ENCODE measurements around the gene PARD3B. TPM values are rescaled to one million over a fixed set of nuclear protein-coding genes. Genes with fewer than 3 reads are reported as not detected.

PARD3B gene
- total RNA-seq, 2 experiments from 2014 or later = 0.49 to 1.1 TPM

DNA sequence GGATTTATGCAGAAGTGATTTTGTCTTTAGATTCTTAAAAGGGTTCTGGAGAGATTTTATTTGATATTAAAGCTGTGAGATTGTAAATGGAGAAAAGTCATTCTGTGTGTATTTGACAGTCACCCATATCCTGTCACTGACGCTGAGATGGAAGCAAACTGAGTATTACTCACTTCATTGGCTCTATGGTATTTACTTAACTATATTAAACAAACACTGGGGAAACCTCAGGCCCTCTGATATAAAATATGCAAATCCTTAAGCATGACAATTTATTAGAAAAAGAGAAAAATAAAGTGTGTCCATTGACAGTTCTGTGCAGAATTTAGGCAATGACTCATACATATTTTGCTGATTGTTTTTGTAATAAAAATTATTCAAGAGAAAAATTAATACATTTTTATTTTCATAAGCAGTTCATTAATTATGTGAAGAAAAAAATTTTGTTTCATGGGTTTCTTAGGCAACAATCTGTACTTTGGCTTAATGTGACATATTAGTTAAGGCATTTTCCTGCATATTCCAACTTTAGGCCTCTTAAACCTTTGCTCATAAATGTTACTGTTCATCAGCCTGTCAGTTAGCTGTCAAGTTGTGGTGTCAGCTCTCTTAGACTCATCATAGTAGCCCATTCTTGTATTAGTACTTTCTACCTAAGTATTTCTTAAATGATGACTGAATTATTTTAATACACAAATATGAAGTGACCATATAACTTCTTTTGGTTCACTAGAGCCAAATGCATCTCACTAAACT, 99.9 kb downstream of the PARD3B start:
- Mint-ChIP-seq H3K4me1 (no peaks in the 10 kb centered on the region), H3K9me3 (no peaks in the 10 kb centered on the region), H3K27ac (no peak overlapping the region), H3K4me3 (no peak overlapping the region), H3K27me3 (no peaks in the 10 kb centered on the region), H3K36me3 (no peaks in the 10 kb centered on the region)
- no peak for DNase-seq

DNA sequence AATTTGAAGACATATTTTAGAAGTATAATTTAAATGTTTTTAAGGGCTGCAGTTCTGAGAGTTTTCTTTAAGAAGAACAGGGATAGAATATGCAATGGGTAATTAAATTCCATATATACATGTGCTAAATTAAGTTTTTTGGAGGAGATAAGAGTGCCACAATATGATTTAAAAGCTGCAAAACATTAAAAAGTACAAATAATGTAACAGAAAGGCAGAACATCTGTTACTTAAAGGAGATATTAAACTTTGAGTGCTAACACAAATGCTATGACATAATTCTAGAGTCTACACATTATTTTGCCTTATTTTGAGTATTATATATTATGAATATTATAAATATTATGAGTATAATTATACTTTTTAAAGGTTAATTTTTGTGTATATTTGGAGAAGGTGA, 102.4 kb downstream of the PARD3B start:
- Mint-ChIP-seq H3K36me3 (no peaks in the 10 kb centered on the region), H3K4me3 (no peak overlapping the region), H3K27ac (no peak overlapping the region), H3K27me3 (no peaks in the 10 kb centered on the region), H3K9me3 (peaks cover 2% of the 10 kb centered on the region), H3K4me1 (no peaks in the 10 kb centered on the region)
- no peak for DNase-seq

DNA sequence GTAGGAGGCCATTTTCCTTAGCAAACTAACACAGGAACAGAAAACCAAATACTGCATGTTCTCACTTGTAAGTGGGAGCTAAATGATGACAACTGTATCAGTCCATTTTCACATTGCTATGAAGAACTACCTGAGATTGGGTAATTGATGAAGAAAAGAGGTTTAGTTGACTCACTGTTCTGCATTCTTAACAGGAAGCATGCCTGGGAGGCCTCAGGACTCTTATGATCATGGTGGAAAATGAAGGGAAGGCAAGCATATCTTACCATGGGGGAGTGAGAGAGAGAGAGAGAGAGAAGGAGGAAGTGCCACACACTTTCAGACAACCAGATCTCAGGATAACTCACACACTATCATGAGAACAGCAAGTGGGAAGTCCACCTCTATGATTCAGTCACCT, 105.3 kb downstream of the PARD3B start:
- Mint-ChIP-seq H3K27me3 (no peaks in the 10 kb centered on the region), H3K4me3 (no peak overlapping the region), H3K27ac (no peak overlapping the region), H3K4me1 (no peaks in the 10 kb centered on the region), H3K9me3 (peaks cover 2% of the 10 kb centered on the region), H3K36me3 (no peaks in the 10 kb centered on the region)
- DNase-seq = no peak

DNA sequence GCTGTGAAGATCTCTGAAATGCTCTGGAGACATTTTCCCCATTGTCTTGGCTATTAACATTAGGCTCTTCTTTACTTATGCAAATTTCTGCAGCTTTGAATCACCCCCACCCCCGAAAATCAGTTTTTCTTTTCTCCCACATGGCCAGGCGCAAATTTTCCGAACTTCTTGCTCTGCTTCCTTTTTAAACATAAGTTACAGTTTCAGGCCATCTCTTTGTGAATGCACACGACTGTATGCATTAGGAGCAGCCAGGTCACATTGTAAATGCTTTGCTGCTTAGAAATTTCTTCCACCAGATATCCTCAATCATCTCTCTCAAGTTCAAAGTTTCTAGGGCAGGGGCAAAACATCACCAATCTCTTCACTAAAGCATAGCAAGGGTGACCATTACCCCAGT, 106.8 kb downstream of the PARD3B start:
- H3K27me3 Mint-ChIP-seq = no peaks in the 10 kb centered on the region
- peaks cover 2% of the 10 kb centered on the region for H3K9me3 Mint-ChIP-seq
- no peaks in the 10 kb centered on the region for H3K4me1 Mint-ChIP-seq

DNA sequence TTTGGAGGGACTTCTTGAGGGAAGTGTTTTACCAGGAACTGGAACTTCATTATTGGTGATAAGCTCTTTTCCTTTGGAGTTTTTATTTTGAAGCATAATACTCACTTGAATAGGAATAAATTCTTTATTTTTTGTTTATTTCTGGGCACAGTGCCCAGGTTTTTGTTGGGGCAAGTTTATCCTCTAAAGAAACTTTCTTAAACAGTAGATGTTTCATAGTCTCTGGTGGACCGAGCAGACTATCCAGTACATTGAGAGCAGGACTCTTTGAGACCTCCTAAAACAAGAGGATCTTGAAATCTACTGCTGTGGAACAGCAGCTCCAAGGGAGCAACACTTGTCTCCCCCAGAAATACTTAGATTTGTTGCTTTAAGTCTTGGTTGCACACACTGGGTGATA, 109.4 kb downstream of the PARD3B start:
- peaks cover 2% of the 10 kb centered on the region for H3K9me3 Mint-ChIP-seq
- H3K36me3 Mint-ChIP-seq = no peaks in the 10 kb centered on the region
- DNase-seq = no peak
- no peaks in the 10 kb centered on the region for H3K4me1 Mint-ChIP-seq
- no peaks in the 10 kb centered on the region for H3K27me3 Mint-ChIP-seq
- no peak overlapping the region for H3K4me3 Mint-ChIP-seq
- no peak overlapping the region for H3K27ac Mint-ChIP-seq

More for the DNA sequence above, 106.8 kb downstream of the PARD3B start:
- Mint-ChIP-seq H3K27ac (no peak overlapping the region), H3K36me3 (no peaks in the 10 kb centered on the region), H3K4me3 (no peak overlapping the region)
- no peak for DNase-seq

DNA sequence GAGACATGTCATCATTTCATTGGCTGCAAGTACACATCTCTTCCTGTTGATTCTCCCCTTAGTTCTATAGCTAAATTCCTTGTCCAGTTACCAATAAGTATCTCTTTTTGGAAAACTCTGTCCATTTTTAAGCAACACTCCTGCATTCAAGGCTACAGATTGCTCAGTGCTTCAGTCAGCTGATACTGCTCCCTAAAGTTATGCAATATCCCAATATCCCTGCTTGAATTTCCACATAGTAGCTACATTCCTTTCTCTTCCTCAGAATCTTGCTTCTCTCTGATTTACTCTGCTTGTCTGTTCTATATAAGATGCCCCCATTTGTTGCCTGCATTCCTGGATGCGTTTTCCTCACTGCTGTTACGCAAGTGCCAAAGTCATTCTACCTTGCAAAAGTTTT, 109.8 kb downstream of the PARD3B start:
- H3K27me3 Mint-ChIP-seq = no peaks in the 10 kb centered on the region
- no peak for DNase-seq
- no peak overlapping the region for H3K27ac Mint-ChIP-seq
- H3K4me1 Mint-ChIP-seq = no peaks in the 10 kb centered on the region
- H3K36me3 Mint-ChIP-seq = no peaks in the 10 kb centered on the region
- no peak overlapping the region for H3K4me3 Mint-ChIP-seq
- peaks cover 2% of the 10 kb centered on the region for H3K9me3 Mint-ChIP-seq

DNA sequence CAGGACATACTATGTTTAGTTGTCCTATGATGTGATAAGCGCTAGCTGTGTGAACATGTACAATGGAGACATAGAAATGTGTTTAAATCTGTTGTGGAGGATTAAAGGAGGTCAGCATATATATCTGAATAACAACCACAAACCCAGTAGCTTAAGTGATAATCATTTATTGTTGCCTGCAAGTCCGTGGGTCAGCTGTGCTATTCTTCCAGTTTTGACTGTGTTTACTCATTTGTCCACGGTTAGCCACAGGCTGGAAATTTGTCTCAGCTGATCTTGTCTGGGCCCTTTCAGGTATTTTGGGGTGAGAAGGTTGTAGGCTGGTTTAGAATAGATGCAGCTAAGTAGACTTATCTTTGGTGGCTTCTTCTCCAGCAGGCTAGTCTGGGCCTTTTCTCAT, 110.4 kb downstream of the PARD3B start:
- no peak for DNase-seq
- Mint-ChIP-seq H3K27ac (no peak overlapping the region), H3K27me3 (no peaks in the 10 kb centered on the region), H3K36me3 (no peaks in the 10 kb centered on the region), H3K4me3 (no peak overlapping the region), H3K4me1 (no peaks in the 10 kb centered on the region), H3K9me3 (peaks cover 2% of the 10 kb centered on the region)

DNA sequence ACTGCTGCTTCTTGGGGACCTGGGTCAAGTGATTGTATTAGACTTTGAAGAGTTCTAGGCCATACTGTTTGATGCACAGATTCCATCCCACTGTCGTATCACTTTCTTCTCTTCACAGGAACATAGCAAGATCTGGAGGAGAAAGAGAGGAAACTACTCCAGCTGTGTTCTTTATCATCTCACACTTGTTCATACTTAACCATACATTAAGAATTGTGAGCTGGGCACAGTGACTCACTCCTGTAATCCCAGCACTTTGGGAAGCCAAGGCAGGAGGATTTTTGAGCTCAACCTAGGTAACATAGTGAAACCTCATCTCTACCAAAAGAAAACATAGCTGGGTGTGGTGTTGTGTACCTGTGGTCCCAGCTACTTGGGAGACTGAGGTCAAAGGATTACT, 111.7 kb downstream of the PARD3B start:
- Mint-ChIP-seq H3K27ac (no peak overlapping the region), H3K4me3 (no peak overlapping the region), H3K36me3 (no peaks in the 10 kb centered on the region), H3K9me3 (no peaks in the 10 kb centered on the region), H3K4me1 (no peaks in the 10 kb centered on the region), H3K27me3 (no peaks in the 10 kb centered on the region)
- no peak for DNase-seq

DNA sequence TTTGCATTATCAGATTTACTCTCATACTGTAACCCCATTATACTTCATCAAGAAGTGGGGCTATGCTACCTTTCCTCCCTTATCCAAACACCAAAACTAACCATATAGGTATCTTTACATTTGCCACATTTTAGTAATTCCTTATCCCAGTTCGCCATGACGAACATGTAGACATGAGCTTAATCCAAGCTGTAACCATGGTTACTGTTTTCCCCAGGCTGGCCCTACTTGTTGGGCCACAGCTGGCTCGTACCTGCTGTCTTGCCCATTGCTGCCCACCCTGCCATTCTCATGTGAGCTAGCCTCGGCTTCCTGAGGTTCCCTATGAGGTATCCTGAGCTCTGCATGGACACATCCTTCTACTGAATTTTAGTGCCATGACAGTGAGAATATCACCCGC, 117.7 kb downstream of the PARD3B start:
- Mint-ChIP-seq H3K4me1 (no peaks in the 10 kb centered on the region), H3K27me3 (no peaks in the 10 kb centered on the region), H3K4me3 (no peak overlapping the region), H3K27ac (no peak overlapping the region), H3K36me3 (no peaks in the 10 kb centered on the region), H3K9me3 (no peaks in the 10 kb centered on the region)
- DNase-seq = no peak

DNA sequence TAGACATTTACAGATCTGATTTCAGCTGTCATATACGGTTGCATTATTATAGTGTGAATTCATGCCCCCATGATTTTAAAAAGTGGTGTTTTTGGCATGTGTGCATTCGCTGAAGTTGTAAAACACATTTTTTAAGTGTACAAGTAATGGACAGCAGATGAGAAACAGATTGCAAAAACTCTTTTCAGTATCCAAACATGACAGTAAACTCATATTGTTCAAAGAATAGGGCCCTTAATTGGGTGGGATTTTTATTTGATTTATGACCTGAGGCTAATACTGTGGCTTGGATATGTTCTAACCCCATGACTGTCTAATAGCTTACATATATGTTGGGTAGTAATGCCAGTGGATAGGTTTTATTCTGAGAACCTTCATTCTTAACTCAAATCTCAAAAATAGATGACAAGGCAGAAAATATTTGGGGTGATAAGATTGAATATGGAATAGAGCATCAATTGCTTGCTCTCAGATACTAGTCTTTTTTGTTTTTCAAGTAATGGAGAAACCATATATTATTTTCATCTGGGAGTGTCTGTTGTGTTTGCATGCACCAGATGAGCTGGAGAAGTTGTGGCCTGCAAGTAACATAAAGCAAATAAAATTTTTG, 118.6 kb downstream of the PARD3B start:
- no peak overlapping the region for H3K27ac Mint-ChIP-seq
- H3K4me3 Mint-ChIP-seq = no peak overlapping the region
- no peaks in the 10 kb centered on the region for H3K9me3 Mint-ChIP-seq
- H3K4me1 Mint-ChIP-seq = no peaks in the 10 kb centered on the region
- H3K27me3 Mint-ChIP-seq = no peaks in the 10 kb centered on the region
- no peaks in the 10 kb centered on the region for H3K36me3 Mint-ChIP-seq
- no peak for DNase-seq

DNA sequence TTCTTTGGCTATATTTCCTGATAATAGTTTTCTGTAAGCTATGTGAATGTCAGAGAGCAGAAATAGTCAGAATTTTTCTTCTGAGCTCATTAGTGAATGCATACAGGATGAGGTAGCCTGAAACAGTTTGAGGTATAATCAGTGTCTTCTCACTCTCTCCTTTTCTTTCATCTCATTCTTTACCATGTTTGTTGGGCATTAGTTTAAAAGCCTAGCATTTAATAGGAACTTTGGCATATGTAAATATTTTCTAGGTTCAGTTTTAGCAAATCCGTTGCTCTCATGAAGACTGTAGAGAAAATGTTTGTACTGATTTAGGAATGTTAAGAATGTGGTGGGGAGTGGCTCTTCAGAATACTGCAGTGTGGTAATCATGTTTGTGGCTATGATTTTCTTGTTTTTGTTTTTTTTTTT, 119.4 kb downstream of the PARD3B start:
- H3K9me3 Mint-ChIP-seq = no peaks in the 10 kb centered on the region

DNA sequence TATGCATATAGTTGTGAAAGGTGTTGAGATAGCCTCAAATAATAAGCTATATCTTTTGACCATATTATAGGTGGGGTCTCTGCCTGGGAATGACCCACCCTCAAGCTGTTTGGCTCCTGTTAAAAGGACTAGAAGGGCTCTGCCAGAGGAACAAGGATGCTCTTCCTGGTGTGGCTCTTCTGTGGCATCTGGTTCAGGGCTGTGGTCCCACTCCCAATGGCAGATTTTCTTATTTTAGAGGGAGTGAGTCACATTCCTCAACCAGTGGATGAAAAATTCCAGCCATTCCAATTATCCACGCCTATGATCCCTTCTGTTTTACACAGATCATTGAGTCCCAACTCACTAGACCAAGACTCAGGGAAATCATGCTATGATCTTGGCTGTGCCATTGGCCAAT, 119.9 kb downstream of the PARD3B start:
- H3K27ac Mint-ChIP-seq = no peak overlapping the region
- DNase-seq = no peak
- no peak overlapping the region for H3K4me3 Mint-ChIP-seq
- H3K27me3 Mint-ChIP-seq = no peaks in the 10 kb centered on the region
- no peaks in the 10 kb centered on the region for H3K9me3 Mint-ChIP-seq
- no peaks in the 10 kb centered on the region for H3K4me1 Mint-ChIP-seq
- H3K36me3 Mint-ChIP-seq = no peaks in the 10 kb centered on the region

More for the DNA sequence above, 119.4 kb downstream of the PARD3B start:
- no peaks in the 10 kb centered on the region for H3K36me3 Mint-ChIP-seq
- H3K27ac Mint-ChIP-seq = no peak overlapping the region
- DNase-seq = no peak
- H3K27me3 Mint-ChIP-seq = no peaks in the 10 kb centered on the region
- H3K4me3 Mint-ChIP-seq = no peak overlapping the region
- no peaks in the 10 kb centered on the region for H3K4me1 Mint-ChIP-seq

DNA sequence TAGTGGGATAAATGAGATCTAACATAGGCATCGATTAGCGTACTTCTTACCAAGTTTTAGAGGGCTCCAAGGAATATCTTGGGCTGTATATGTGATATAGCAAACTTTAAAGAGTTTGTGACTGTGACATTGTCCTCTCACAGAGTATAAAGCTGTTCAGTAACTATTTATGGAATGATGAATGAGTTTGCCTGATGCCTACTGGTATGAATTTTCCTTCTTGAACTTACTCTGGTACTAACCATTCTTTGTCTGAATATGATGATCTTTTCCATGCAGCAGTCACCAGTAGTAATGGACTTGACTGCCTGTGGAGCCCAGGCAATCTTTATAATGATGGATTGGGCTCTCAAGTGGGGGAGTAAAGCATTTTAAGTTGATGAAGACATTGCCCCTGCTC, 120.5 kb downstream of the PARD3B start:
- Mint-ChIP-seq H3K4me3 (no peak overlapping the region), H3K9me3 (no peaks in the 10 kb centered on the region), H3K27me3 (no peaks in the 10 kb centered on the region), H3K27ac (no peak overlapping the region), H3K4me1 (no peaks in the 10 kb centered on the region), H3K36me3 (no peaks in the 10 kb centered on the region)
- no peak for DNase-seq

DNA sequence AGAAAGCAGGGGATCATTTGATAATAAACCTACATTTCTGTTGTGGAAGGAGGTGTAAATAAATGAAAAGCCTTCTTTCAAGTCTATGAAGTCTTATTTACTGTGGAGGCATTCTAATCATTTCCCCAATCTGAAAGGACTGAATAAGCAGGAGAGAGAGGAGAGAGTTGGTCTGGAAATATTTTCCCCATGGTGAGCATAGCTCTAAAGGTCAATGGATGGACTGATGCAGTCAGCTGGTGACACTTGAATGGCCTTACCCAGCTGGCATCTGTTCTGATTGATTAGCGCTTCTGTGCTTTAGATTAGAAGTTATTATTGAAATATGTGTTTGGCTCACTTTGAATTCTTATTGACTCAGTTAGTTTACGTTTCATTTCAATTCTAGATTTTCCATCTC, 122.7 kb downstream of the PARD3B start:
- H3K4me1 Mint-ChIP-seq = no peaks in the 10 kb centered on the region
- H3K4me3 Mint-ChIP-seq = no peak overlapping the region
- no peak for DNase-seq
- no peaks in the 10 kb centered on the region for H3K27me3 Mint-ChIP-seq
- no peak overlapping the region for H3K27ac Mint-ChIP-seq
- H3K9me3 Mint-ChIP-seq = no peaks in the 10 kb centered on the region
- no peaks in the 10 kb centered on the region for H3K36me3 Mint-ChIP-seq

DNA sequence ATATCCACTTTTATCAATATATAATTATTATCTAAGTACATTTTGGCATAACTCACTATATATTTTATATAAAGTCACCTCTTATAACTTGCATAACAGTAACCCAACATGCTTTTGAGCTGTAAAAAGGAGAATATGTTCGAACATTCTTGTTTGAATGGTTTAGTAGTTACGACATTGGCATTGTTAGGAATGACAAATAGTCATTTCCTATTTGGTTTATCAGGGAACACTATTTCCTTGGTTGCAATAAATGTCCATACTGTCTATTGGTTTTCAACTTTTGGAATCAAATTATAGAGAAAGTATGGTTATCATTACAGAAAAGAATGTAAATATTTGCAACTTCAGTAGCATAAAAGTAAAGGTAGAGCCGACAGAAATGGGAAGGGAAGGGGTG, 124.1 kb downstream of the PARD3B start:
- Mint-ChIP-seq H3K9me3 (no peaks in the 10 kb centered on the region), H3K36me3 (no peaks in the 10 kb centered on the region), H3K4me3 (no peak overlapping the region), H3K4me1 (no peaks in the 10 kb centered on the region), H3K27me3 (no peaks in the 10 kb centered on the region), H3K27ac (no peak overlapping the region)
- DNase-seq = no peak

DNA sequence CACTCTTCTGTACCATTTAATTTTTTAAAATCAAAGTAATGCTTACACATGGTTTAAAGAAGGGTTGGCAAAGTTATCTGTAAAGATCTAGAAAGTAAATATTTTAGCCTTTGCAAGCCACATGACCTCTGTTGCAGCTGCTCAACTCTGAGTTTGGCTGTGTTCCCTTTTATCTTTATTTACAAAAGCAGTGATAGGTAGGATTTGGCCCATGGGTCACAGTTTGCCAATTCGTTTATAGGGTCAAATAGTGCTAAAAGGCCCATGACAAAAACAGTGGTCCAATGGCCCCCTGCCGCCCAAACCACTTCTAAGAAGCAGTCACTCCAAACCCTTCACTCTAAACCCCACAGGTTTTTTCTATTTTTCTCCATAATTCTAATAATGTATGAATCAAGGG, 124.8 kb downstream of the PARD3B start:
- Mint-ChIP-seq H3K27ac (no peak overlapping the region), H3K4me1 (no peaks in the 10 kb centered on the region), H3K36me3 (no peaks in the 10 kb centered on the region), H3K4me3 (no peak overlapping the region), H3K9me3 (no peaks in the 10 kb centered on the region), H3K27me3 (no peaks in the 10 kb centered on the region)
- DNase-seq = no peak

Data from activated naive CD8-positive, alpha-beta T cell treated with anti-CD3 and anti-CD28 coated beads for 36 hours (primary cell).